Esophagus squamous epithelium (tissue), 5 donors: Measurements from ENCODE around the gene RAD9A. TPM values are rescaled to one million over a fixed set of nuclear protein-coding genes. Genes with fewer than 3 reads are reported as not detected.

ENCODE experiments used
- DNase-seq: peaks from one replicate; lab custom pipeline; 2025; lab: John Stamatoyannopoulos, UW
- H3K27ac ChIP-seq, 4 donors: fragments of 200-600 bp; sonication (generic); one replicate each; pipeline ENCODE4 v1.5.1; 2016 to 2019; ENCODE audit warnings: mild to moderate bottlenecking in 1 of 4
- H3K27me3 ChIP-seq, 4 donors: fragments of 200-600 bp; sonication (generic); 1 replicate in 3 of 4; 2 replicates in 1 of 4; pipeline versions ENCODE4 v1.5.1 to v1.6.0; 2017 to 2021; ENCODE audit warnings: antibody characterized with exemption in 1 of 4
- H3K36me3 ChIP-seq, 3 donors: fragments of 200-600 bp; sonication (generic); one replicate each; pipeline ENCODE4 v1.5.1; 2016 to 2019
- H3K4me1 ChIP-seq, 3 donors: fragments of 200-600 bp; sonication (generic); one replicate each; pipeline ENCODE4 v1.5.1; 2017 to 2019
- H3K4me3 ChIP-seq, 4 donors: fragments of 200-600 bp; sonication (generic); 1 replicate in 3 of 4; 2 replicates in 1 of 4; pipeline ENCODE4 v1.5.1; 2016 to 2019; ENCODE audit warnings: mild to moderate bottlenecking in 2 of 4, moderate library complexity in 1 of 4
- H3K9me3 ChIP-seq, 3 donors: fragments of 200-600 bp; sonication (generic); one replicate each; pipeline ENCODE4 v1.5.1; 2016 to 2019
- POLR2A ChIP-seq, 4 donors: fragments of 450-650 bp; IDR thresholded peaks; one replicate each; pipeline ENCODE4 v1.6.1; 2017; ENCODE audit warnings: antibody characterized with exemption in 4 of 4, mild to moderate bottlenecking in 4 of 4, moderate library complexity in 3 of 4
- WGBS, 2 donors: methylation state at CpG; one replicate each; pipeline ENCODE4 v1.1.5; 2018; 5-methylcytosine and 5-hydroxymethylcytosine counted together
- intact Hi-C: fragments of 100-400 bp; cut with DNase I; formaldehyde crosslinking; loops from one replicate; pipeline ENCODE4 v1.15.0; 2022
- total RNA-seq, 4 donors: library from RNA; depleted of rRNA; stranded (reverse); fragments of >200 nt; gene quantifications; one replicate each; pipeline ENCODE4 v1.1.0, GENCODE V29; 2016
- TF ChIP-seq, protein P1 (sequence below), 6 experiments: fragments of 450-650 bp in 4 of 6; fragments of 200-600 bp in 2 of 6; sonication (generic) in 2 of 6; IDR thresholded peaks; one replicate each; pipeline ENCODE4 v1.5.1; 2016 to 2019; ENCODE audit warnings: antibody characterized with exemption in 6 of 6, mild to moderate bottlenecking in 4 of 6, moderate library complexity in 4 of 6
- donor health status: DM: yes; HTN: yes; CAD: no.

RAD9A gene
- total RNA-seq, 4 donors from 2014 or later = 10.6 to 18.3 (median 12.7) TPM

DNA sequence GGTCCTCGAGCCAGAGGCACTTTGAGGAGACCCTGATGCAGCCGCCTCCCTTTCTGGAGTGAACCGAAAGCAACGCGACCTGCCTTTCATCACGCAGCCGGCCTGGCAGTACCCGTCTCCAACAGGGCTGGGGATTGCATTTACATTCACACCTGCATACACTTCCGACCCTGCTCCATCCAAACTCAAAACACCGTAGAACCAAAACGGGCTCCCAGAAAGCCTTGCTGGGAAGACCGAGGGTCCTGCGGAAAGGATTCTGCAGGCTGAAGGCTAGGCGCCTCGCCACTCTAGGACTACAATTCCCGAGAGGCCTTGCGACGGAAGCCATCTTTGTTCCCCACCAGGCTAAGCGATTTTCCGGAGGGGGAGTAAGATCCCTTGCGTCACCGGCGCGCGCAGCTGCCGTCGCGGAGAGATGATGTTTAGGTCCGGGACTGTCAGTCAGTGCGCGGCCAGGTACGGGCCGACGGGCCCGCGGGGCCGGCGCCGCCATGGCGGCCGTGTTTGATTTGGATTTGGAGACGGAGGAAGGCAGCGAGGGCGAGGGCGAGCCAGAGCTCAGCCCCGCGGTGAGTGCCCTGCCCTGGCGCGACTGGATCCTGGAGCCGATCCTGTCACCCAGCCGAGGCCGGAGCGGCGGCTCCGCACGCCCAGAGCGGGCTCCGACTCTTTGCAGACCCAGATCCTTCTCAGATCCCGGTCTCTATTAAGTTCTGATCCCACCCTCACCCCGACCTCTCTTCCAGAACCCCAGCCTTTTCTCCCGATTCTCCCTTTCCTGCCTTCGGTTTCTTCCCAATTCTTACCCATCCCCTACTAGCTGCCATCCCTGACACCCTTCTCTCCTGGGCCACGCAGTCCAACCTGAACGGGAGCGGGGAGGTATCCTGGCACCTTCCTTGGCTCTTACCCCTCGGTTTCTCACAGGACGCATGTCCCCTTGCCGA is 36.5 kb downstream of the RAD9A start, which contains the start of gene RPS6KB2:
Gene RPS6KB2, plus strand, starts transcription at position 443 of the 950 bp plus-strand sequence. Its CDS starts 52 bp downstream, at position 495.
- 0% methylated on average over 7 to 33 of the region's 68 CpGs for WGBS, 2 donors
- DNase-seq = peak; percentile 94
- intact Hi-C loops = no loop called here
- Histone ChIP-seq H3K27me3 (no peaks in the 10 kb centered on the region), H3K27ac (peak within 1 kb of the TSS; percentile 93 to 97 (median 95)), H3K36me3 (peaks cover 19 to 38% (median 19%) of the 10 kb centered on the region in 3 donors), H3K4me3 (peak within 1 kb of the TSS; percentile 85 to 96 (median 90)), H3K9me3 (no peaks in the 10 kb centered on the region), H3K4me1 (peaks cover 17 to 52% (median 22%) of the 10 kb centered on the region in 3 donors)
- TF ChIP-seq, protein P1, sequence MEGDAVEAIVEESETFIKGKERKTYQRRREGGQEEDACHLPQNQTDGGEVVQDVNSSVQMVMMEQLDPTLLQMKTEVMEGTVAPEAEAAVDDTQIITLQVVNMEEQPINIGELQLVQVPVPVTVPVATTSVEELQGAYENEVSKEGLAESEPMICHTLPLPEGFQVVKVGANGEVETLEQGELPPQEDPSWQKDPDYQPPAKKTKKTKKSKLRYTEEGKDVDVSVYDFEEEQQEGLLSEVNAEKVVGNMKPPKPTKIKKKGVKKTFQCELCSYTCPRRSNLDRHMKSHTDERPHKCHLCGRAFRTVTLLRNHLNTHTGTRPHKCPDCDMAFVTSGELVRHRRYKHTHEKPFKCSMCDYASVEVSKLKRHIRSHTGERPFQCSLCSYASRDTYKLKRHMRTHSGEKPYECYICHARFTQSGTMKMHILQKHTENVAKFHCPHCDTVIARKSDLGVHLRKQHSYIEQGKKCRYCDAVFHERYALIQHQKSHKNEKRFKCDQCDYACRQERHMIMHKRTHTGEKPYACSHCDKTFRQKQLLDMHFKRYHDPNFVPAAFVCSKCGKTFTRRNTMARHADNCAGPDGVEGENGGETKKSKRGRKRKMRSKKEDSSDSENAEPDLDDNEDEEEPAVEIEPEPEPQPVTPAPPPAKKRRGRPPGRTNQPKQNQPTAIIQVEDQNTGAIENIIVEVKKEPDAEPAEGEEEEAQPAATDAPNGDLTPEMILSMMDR (IDR thresholded peaks at IDR 0.05) = peak in 2 of 6 experiments; percentile 6 to 50
- TF ChIP-seq POLR2A (IDR thresholded peaks at IDR 0.05) = peak in 3 of 4 donors; percentile 95 to 96 (median 95)

DNA sequence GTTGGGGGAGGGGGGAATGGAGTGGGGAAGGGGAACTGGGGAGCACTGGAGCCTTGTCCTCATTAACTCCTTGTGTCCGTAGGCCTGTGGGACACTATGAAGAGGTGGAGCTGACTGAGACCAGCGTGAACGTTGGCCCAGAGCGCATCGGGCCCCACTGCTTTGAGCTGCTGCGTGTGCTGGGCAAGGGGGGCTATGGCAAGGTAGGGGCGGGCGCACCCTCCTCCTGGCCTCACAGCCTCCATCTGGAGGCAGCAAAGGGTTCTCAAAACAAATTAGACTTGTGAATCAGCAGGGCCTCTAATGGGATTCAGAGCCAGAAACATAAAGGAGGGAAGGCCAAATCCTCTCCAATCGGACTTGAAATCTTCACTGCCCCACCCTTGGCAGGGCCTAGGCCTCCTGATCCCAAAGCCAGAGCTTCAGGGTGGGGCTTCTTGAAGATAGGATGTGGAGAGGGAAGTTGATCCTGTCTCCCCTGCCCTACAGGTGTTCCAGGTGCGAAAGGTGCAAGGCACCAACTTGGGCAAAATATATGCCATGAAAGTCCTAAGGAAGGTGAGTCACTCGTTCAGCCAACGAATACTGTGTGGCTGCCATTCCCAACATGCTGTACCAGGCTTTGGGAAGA is 37.4 kb downstream of the RAD9A start:
- no peaks in the 10 kb centered on the region for H3K27me3 ChIP-seq
- DNase-seq = no peak
- peak in 1 of 4 donors; percentile 24 for TF ChIP-seq POLR2A (IDR thresholded peaks at IDR 0.05)
- TF ChIP-seq, protein P1 (IDR thresholded peaks at IDR 0.05) = no peak
- intact Hi-C loops = no loop called here
- H3K27ac ChIP-seq = peak overlapping the region; percentile 93 to 97 (median 95)
- H3K36me3 ChIP-seq = peaks cover 27 to 46% (median 27%) of the 10 kb centered on the region in 3 donors
- no peaks in the 10 kb centered on the region for H3K9me3 ChIP-seq
- WGBS, 2 donors = 22 to 47% methylated on average over 2 to 9 of the region's 12 CpGs
- H3K4me3 ChIP-seq = peak overlapping the region; percentile 85 to 96 (median 90)
- peaks cover 22 to 56% (median 24%) of the 10 kb centered on the region in 3 donors for H3K4me1 ChIP-seq

DNA sequence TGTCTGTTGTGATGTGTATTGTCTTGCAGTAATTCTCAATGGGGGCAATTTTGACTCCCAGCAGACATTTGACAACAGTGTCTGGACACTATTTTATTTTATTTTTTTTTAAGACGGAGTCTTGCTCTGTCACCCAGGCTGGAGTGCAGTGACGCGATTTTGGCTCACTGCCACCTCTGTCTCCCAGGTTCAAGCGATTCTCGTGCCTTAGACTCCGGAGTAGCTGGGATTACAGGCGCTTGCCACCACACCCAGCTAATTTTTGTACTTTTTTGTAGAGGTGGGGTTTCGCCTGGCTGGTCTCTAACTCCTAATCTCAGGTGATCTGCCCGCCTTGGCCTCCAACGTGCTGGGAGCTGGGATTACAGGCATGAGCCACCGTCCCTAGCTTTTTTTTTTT is 37.9 kb downstream of the RAD9A start:
- H3K27me3 ChIP-seq = no peaks in the 10 kb centered on the region
- peaks cover 24 to 62% (median 28%) of the 10 kb centered on the region in 3 donors for H3K4me1 ChIP-seq
- H3K36me3 ChIP-seq = peaks cover 33 to 51% (median 33%) of the 10 kb centered on the region in 3 donors
- TF ChIP-seq, protein P1 (IDR thresholded peaks at IDR 0.05) = no peak
- no peak for TF ChIP-seq POLR2A (IDR thresholded peaks at IDR 0.05)
- WGBS, 2 donors = 37 to 43% methylated on average over 9 to 11 of the region's 11 CpGs
- intact Hi-C loops = no loop called here
- H3K27ac ChIP-seq = peak overlapping the region; percentile 93 to 97 (median 95)
- no peak for DNase-seq
- H3K9me3 ChIP-seq = no peaks in the 10 kb centered on the region
- peak overlapping the region in 3 of 4 donors; percentile 85 to 95 (median 86) for H3K4me3 ChIP-seq

DNA sequence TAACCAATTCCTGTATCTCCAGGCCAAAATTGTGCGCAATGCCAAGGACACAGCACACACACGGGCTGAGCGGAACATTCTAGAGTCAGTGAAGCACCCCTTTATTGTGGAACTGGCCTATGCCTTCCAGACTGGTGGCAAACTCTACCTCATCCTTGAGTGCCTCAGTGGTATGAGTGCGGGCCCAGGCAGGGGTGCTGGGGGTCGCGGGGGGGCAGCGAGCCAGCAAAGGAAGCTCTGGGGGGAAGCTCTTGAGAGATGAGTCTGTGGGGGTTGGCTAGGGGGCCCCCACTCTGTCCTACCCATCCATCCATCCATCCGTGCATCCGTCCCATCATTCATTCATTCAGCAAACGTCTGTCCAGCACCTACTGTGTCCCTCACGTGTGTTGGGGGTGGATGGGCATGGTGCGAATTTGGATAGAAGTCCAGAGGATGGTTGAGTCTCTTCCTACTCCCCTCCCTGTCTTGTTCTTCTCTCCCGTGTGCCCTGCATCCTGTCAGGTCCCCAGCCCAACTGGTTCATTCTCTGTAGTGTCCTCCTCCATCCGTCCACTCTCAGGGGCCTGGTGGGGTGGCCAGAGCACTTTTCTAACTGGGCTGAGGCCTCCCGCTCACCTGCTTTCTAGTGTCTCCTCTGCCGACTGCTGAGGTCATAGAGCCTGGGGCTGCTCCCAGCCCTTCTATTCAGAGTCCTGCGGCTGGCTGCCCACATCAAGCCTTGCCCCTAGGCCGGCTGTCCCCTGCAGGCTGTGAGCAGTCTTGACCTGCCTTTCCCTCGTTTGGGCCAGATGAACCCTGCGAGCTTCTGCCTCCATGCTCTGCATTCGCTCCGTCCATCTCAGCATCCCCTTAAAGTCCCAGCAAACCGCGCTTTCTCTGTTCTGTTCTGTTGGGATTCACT is 39.8 kb downstream of the RAD9A start:
- 85 to 89% methylated on average over 20 of the region's 24 CpGs for WGBS, 2 donors

More for the DNA sequence above, 39.8 kb downstream of the RAD9A start:
- H3K36me3 ChIP-seq = peaks cover 34 to 69% (median 44%) of the 10 kb centered on the region in 3 donors
- no peak for DNase-seq
- no peak for TF ChIP-seq POLR2A (IDR thresholded peaks at IDR 0.05)
- H3K4me1 ChIP-seq = peaks cover 39 to 81% (median 42%) of the 10 kb centered on the region in 3 donors
- no peak overlapping the region for H3K4me3 ChIP-seq
- intact Hi-C loops = no loop called here
- no peaks in the 10 kb centered on the region for H3K9me3 ChIP-seq
- H3K27me3 ChIP-seq = no peaks in the 10 kb centered on the region
- no peak overlapping the region for H3K27ac ChIP-seq
